ENCODE data around the gene CSPG4.

GRCh38 chr15:75675579-75676404, 36.9 kb downstream of the CSPG4 start:
- TF ChIP-seq CTCF (IDR thresholded peaks at IDR 0.05) (no peak), POLR2AphosphoS5 (IDR thresholded peaks at IDR 0.05) (no peak), POLR2A (IDR thresholded peaks at IDR 0.05) (no peak)

All from breast epithelium (tissue), 3 donors.